MM.1S (cell line): ENCODE data around the gene TTR.

ENCODE experiments used
- EZH2 ChIP-seq: fragments of 300-600 bp; sonication (generic); optimal IDR thresholded peaks from 2 replicates; pipeline ENCODE3; 2017; ENCODE audit warnings: low read depth, mild to moderate bottlenecking, antibody characterized with exemption, low read length, mixed read lengths
- TF ChIP-seq, protein P1 (sequence below): fragments of 300-600 bp; sonication (generic); IDR thresholded peaks from 2 replicates; pipeline ENCODE4 v1.5.1; 2016; ENCODE audit warnings: antibody characterized with exemption, low read length, mixed read lengths

DNA sequence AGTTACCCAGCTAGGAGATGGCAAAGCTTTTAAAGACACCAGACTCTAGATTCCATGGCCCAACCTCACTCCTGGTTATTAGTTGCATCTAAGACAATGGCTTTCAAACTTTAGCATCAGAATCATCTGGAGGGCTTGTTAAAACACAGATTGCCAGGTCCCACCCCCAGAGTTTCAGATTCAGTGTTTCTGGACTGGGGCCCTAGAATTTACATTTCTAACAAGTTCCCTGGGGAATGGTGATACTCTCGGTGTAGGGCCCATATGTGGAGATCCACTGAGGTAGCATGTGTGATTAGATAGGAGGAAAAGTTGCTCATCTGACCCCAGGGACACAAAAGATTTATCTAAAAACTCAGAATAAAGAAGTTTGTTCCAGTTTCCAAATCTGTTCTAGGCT is 14.5 kb upstream of the TTR start:
- TF ChIP-seq, protein P1, sequence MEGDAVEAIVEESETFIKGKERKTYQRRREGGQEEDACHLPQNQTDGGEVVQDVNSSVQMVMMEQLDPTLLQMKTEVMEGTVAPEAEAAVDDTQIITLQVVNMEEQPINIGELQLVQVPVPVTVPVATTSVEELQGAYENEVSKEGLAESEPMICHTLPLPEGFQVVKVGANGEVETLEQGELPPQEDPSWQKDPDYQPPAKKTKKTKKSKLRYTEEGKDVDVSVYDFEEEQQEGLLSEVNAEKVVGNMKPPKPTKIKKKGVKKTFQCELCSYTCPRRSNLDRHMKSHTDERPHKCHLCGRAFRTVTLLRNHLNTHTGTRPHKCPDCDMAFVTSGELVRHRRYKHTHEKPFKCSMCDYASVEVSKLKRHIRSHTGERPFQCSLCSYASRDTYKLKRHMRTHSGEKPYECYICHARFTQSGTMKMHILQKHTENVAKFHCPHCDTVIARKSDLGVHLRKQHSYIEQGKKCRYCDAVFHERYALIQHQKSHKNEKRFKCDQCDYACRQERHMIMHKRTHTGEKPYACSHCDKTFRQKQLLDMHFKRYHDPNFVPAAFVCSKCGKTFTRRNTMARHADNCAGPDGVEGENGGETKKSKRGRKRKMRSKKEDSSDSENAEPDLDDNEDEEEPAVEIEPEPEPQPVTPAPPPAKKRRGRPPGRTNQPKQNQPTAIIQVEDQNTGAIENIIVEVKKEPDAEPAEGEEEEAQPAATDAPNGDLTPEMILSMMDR: no peak
- TF ChIP-seq EZH2: no peak
